Activated T-helper 2 cell treated with anti-CD3 and anti-CD28 coated beads, Interferon-gamma antibody, Interleukin-2, Interleukin-4, amounts not matched to agents 10 μg/mL and 5 μg/mL and 100 μg/mL, durations not matched to agents 14 hours and 24 hours and 36 hours (primary cell): ENCODE data around the gene PSME3IP1. TPM values are rescaled to one million over a fixed set of nuclear protein-coding genes. Genes with fewer than 3 reads are reported as not detected.

Experiments
- DNase-seq: peaks from one replicate; pipeline ENCODE4 v3.0.0; 2021; ENCODE audit warnings: low spot score
- H3K27ac Mint-ChIP-seq: one replicate; pipeline ENCODE4 v1.8.0; 2021; ENCODE audit warnings: mixed read lengths
- H3K27me3 Mint-ChIP-seq: one replicate; pipeline ENCODE4 v1.8.0; 2021; ENCODE audit warnings: low read depth, mixed read lengths
- H3K36me3 Mint-ChIP-seq: one replicate; pipeline ENCODE4 v1.8.0; 2021; ENCODE audit warnings: low read depth, mixed read lengths
- H3K4me1 Mint-ChIP-seq: one replicate; pipeline ENCODE4 v1.8.0; 2021; ENCODE audit warnings: low read depth, mixed read lengths
- H3K4me3 Mint-ChIP-seq: one replicate; pipeline ENCODE4 v1.8.0; 2021; ENCODE audit warnings: low read depth, mild to moderate bottlenecking, moderate library complexity, mixed read lengths
- H3K9me3 Mint-ChIP-seq: one replicate; pipeline ENCODE4 v1.8.0; 2021; ENCODE audit warnings: mixed read lengths
- intact Hi-C: fragments of 100-400 bp; cut with micrococcal nuclease; formaldehyde crosslinking; loops from one replicate; pipeline ENCODE4 v1.15.1; 2023
- total RNA-seq: library from RNA; stranded (reverse); gene quantifications from 2 replicates; pipeline ENCODE4 v1.2.3, GENCODE V29; 2022

Gene PSME3IP1
- total RNA-seq, 1 donor from 2014 or later = 125 TPM

DNA sequence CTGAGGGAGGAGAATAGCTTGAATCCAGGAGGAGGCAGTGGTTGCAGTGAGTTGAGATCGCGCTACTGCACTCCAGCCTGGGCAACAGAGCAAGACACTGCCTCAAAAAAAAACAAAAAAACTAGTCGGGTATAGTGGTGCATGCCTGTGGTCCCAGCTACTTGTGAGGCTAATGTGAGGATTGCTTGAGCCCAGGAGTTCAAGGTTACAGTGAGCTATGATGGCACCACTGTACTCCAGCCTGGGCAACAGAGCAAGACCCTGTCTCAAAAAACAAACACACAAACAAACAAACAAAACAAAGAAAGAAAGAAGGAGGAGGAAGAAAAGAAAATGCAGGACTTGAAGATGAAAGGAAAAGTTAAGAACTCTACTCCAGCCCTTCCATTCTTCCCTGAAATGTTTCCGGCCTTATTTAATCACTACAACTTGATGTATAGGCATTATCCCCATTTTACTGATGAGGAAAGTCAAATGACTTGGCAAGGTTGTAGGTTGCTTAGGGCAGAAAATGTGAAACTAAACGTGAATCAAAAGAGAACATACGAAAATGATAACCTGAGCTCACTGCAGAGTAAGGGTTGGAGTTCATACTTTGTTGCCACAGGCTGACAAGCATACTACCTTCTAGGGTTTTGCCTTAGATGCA is 30.0 kb downstream of the PSME3IP1 start:
- peaks cover 16% of the 10 kb centered on the region for H3K4me1 Mint-ChIP-seq
- no peak overlapping the region for H3K4me3 Mint-ChIP-seq
- peaks cover 77% of the 10 kb centered on the region for H3K36me3 Mint-ChIP-seq
- no peak for DNase-seq
- H3K27ac Mint-ChIP-seq = peak overlapping the region; percentile 22
- H3K27me3 Mint-ChIP-seq = no peaks in the 10 kb centered on the region
- intact Hi-C loops = no loop called here
- H3K9me3 Mint-ChIP-seq = no peaks in the 10 kb centered on the region

DNA sequence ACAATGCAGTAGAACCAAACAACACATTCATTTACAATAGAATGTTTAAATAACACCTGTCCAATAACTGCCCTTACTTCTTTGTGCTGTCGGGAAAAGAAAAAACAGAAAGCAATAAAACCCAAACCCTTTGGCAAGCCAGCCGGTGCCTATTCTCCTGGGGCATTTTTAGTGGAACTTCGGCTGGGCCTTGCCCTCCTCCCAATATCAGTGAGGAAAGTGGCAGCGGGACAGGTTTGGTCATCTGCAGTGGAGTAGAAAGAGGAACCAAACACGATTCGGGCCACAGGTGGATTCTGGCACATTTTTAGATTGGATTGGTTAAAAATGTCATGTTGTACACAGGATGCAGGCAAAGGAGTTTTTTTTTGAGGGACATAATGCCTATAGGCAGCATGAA is 32.0 kb downstream of the PSME3IP1 start:
- DNase-seq = no peak
- Mint-ChIP-seq H3K4me1 (peaks cover 13% of the 10 kb centered on the region), H3K9me3 (no peaks in the 10 kb centered on the region), H3K27me3 (no peaks in the 10 kb centered on the region), H3K36me3 (peaks cover 62% of the 10 kb centered on the region), H3K27ac (no peak overlapping the region), H3K4me3 (no peak overlapping the region)
- intact Hi-C loops = no loop called here

GRCh38 chr16:57152096-57153093 is 33.4 kb downstream of the PSME3IP1 start:
- intact Hi-C loops = no loop called here
- H3K9me3 Mint-ChIP-seq = no peaks in the 10 kb centered on the region
- H3K27ac Mint-ChIP-seq = peak overlapping the region; percentile 2
- no peak for DNase-seq
- H3K27me3 Mint-ChIP-seq = no peaks in the 10 kb centered on the region
- H3K4me1 Mint-ChIP-seq = peaks cover 17% of the 10 kb centered on the region
- peaks cover 54% of the 10 kb centered on the region for H3K36me3 Mint-ChIP-seq
- no peak overlapping the region for H3K4me3 Mint-ChIP-seq

GRCh38 chr16:57151369-57151768 is 34.5 kb downstream of the PSME3IP1 start:
- no peak overlapping the region for H3K27ac Mint-ChIP-seq
- intact Hi-C loops = no loop called here
- H3K9me3 Mint-ChIP-seq = no peaks in the 10 kb centered on the region
- peaks cover 15% of the 10 kb centered on the region for H3K4me1 Mint-ChIP-seq
- no peak for DNase-seq
- no peak overlapping the region for H3K4me3 Mint-ChIP-seq
- H3K36me3 Mint-ChIP-seq = peaks cover 44% of the 10 kb centered on the region
- H3K27me3 Mint-ChIP-seq = no peaks in the 10 kb centered on the region

- no peaks in the 10 kb centered on the region for H3K9me3 Mint-ChIP-seq
- peaks cover 38% of the 10 kb centered on the region for H3K36me3 Mint-ChIP-seq
- H3K4me3 Mint-ChIP-seq = no peak overlapping the region
- H3K4me1 Mint-ChIP-seq = peaks cover 10% of the 10 kb centered on the region
- no peaks in the 10 kb centered on the region for H3K27me3 Mint-ChIP-seq
- no peak for DNase-seq
- intact Hi-C loops = no loop called here
- H3K27ac Mint-ChIP-seq = no peak overlapping the region
Observed at GRCh38 chr16:57150682-57151330, 35.0 kb downstream of the PSME3IP1 start.

DNA sequence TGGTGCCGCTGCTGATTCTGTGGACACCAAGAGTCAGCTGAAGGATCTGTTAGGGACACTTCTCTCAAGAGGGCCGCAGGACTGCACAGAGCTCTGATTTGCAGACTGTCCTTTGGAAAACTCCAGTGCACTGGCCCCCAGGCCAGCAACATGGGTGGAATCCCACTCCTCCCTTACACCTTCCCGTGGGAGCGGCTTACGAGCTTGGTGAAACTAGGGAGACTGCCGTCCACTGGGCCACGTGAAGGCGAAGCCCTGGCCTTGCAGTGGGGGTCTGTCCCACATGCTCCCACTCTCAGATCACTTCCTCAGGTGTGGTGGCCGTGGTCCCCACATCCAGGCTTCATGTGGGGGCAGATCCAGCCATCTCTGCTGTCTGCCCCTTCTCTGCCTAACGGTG is 36.4 kb downstream of the PSME3IP1 start:
- Mint-ChIP-seq H3K4me1 (peaks cover 8% of the 10 kb centered on the region), H3K9me3 (no peaks in the 10 kb centered on the region), H3K27ac (no peak overlapping the region), H3K27me3 (no peaks in the 10 kb centered on the region), H3K4me3 (no peak overlapping the region), H3K36me3 (peaks cover 27% of the 10 kb centered on the region)
- no peak for DNase-seq
- intact Hi-C loops = no loop called here

GRCh38 chr16:57148481-57148880 is 37.4 kb downstream of the PSME3IP1 start:
- Mint-ChIP-seq H3K9me3 (no peaks in the 10 kb centered on the region), H3K27me3 (no peaks in the 10 kb centered on the region), H3K4me3 (no peak overlapping the region), H3K36me3 (peaks cover 18% of the 10 kb centered on the region), H3K4me1 (peaks cover 8% of the 10 kb centered on the region), H3K27ac (no peak overlapping the region)
- no peak for DNase-seq
- intact Hi-C loops = no loop called here

GRCh38 chr16:57147381-57148221 is 38.2 kb downstream of the PSME3IP1 start:
- no peak overlapping the region for H3K27ac Mint-ChIP-seq
- DNase-seq = no peak
- H3K4me1 Mint-ChIP-seq = peaks cover 10% of the 10 kb centered on the region
- peaks cover 9% of the 10 kb centered on the region for H3K36me3 Mint-ChIP-seq
- no peaks in the 10 kb centered on the region for H3K9me3 Mint-ChIP-seq
- H3K4me3 Mint-ChIP-seq = no peak overlapping the region
- H3K27me3 Mint-ChIP-seq = no peaks in the 10 kb centered on the region
- intact Hi-C loops = no loop called here

DNA sequence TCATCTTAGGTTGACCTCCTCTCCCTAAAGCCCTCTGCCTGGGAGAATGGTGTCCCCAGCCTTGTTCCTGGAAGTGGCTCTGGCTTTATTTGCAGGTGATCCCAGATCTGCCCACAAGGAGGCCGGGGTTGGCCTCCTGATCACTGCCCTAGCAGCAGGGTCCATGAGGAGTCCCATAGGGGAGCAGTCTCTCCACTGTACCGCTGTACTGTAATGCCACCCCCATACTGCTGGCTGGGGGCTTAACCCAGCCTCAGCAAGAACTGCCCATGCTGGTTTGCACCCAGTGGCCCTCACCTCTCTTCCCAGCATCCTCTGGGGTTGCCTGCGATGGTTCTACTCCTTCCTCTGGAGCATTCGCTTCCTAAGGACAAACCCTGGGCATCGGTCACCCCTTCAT is 39.1 kb downstream of the PSME3IP1 start:
- intact Hi-C loops = no loop called here
- H3K9me3 Mint-ChIP-seq = no peaks in the 10 kb centered on the region
- peaks cover 15% of the 10 kb centered on the region for H3K4me1 Mint-ChIP-seq
- no peak overlapping the region for H3K27ac Mint-ChIP-seq
- peaks cover under 1% of the 10 kb centered on the region for H3K36me3 Mint-ChIP-seq
- DNase-seq = no peak
- no peak overlapping the region for H3K4me3 Mint-ChIP-seq
- H3K27me3 Mint-ChIP-seq = no peaks in the 10 kb centered on the region

- no peak overlapping the region for H3K27ac Mint-ChIP-seq
- no peaks in the 10 kb centered on the region for H3K27me3 Mint-ChIP-seq
- peaks cover 19% of the 10 kb centered on the region for H3K4me1 Mint-ChIP-seq
- no peak overlapping the region for H3K4me3 Mint-ChIP-seq
- no peaks in the 10 kb centered on the region for H3K36me3 Mint-ChIP-seq
- DNase-seq = no peak
- H3K9me3 Mint-ChIP-seq = no peaks in the 10 kb centered on the region
- intact Hi-C loops = no loop called here
Observed at GRCh38 chr16:57146040-57146647, 39.7 kb downstream of the PSME3IP1 start.

DNA sequence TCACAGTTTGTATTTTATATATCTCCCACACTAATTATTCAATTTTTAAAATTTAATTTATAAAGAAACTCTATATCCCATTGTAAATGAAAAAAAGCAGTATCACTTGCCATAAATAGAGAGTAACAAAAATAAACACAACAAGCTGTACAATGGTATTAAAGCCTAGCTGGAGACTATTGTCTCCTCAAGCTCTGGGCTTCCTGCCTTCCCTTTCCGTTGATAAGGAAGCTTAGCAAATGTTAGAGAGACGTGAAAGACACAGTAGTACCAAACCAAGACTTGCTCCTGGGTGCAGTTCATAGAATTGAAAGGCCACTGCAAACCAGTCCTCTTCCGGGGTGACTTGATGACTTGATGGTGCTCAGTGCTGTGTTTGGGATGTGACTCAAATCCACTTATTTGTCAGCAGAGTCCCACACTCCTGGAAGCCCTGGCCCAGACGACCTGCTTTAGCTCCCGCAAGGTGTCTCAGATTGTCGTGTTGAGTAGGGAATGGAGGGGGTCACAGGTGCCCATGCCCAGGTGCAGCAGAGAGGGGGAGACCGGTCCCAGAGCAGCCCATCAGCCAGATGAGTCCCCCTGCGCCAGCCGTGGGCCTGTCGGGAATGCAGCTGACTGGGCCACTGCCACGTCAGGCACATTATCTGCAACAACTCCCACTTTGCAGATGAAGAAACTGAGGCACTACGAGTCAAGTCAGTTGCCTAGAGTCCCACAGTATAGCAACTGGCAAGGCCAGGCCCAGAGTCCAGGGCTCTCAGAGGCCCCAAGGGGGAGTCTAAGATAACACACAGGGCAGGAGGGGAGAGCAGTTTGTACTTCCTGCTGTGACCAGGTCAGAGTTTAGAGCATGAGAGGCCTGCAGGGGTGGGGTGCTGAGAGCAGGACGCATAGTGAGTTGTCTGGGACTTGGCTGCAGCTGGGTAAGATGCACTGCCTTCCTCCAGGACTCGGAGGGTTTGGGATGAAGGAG is 40.5 kb downstream of the PSME3IP1 start:
- H3K4me3 Mint-ChIP-seq = no peak overlapping the region

More for the DNA sequence above, 40.5 kb downstream of the PSME3IP1 start:
- H3K9me3 Mint-ChIP-seq = no peaks in the 10 kb centered on the region
- no peaks in the 10 kb centered on the region for H3K36me3 Mint-ChIP-seq
- no peak for DNase-seq
- no peaks in the 10 kb centered on the region for H3K27me3 Mint-ChIP-seq
- intact Hi-C loops = no loop called here
- H3K4me1 Mint-ChIP-seq = peaks cover 19% of the 10 kb centered on the region
- no peak overlapping the region for H3K27ac Mint-ChIP-seq
